NCI-H146 treated with DMSO at 0.1 percent for 48 hours (cell line): ENCODE results near the gene CLINT1.
"Not testable (repeated sequence)": the region's sequence is repeated elsewhere in the genome, so short reads cannot be mapped to it uniquely, and the experiment has no call there.

Experiments used
- DNase-seq: peaks from one replicate; lab custom pipeline; 2025; ENCODE audit not compliant: unreplicated experiment; lab: John Stamatoyannopoulos, UW

CLINT1 gene

DNA sequence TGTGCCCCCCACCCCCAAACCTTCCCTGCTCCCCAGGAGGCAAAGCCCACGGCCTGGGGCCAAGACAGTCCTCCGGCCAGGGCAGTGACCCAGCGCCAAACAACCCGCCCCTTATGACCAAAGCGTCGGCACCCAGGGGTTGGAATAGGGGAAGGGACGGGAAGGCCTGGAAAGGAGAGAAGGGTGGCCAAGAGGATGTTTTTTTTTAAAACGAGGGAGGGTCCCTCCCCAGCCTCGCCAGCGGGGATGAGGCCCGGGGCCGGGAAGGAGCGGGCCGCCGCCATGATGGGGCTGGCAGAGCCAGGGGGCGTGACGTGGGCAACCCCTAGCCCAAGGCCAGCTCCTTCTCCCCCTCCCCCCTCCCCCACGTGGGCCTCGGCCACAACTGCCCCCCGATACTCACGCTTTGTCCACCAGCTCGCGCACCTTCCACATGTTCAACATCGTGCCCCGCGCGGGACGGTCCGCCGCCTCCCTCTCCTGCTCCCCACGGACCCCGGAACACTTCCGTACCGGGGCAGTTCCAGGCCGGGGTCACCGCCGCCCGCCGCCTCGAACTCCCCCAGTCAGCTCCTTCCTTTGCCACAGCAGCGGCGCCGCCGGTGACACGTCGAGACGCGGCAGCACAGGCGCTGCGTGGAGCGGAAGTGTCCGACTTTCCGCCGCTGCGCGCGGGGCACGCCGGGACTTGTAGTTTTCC, at the start of gene CLINT1:
Gene CLINT1, minus strand, starts transcription at position 619 of the 700 bp plus-strand sequence. Its CDS starts 175 bp downstream, at position 444.
- DNase-seq, result peak; percentile 38

DNA sequence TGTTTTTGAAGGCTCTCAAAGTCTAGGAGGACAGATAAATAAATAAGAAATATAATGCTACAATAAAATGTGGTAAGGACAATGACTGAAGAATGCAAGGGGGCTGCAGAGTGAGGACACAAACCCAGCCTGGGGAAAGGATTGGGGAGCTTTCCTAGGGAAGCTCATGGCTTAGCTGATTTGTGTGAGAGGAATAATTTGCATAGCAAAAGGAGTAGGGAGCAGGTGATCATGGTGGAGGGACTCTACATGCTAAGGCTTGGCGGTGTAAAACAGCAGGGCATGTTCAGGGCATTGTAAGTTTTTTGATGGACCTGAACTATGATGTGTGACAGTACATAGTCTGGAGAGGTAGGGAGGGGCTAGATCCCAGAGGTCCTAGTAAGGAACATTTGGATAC, 49.5 kb upstream of the CLINT1 start:
- no peak for DNase-seq

DNA sequence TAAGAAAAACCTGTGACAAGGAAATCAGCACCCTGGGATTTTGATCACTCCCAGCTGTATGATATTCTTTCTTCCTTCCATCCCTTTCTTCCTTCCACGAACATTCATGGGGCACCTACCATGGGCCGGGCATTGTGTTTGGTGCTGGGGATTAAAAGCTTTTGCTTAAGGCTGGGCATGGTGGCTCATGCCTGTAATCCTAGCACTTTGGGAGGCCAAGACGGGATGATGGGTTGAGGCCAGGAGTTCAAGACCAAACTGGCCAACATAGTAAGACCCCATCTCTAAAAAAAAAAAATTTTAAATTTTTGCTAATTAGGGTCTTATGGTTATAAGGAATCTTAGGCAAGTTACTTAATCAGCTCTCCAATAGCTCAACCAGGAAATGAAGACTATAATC, 48.5 kb upstream of the CLINT1 start:
- DNase-seq, result no peak

DNA sequence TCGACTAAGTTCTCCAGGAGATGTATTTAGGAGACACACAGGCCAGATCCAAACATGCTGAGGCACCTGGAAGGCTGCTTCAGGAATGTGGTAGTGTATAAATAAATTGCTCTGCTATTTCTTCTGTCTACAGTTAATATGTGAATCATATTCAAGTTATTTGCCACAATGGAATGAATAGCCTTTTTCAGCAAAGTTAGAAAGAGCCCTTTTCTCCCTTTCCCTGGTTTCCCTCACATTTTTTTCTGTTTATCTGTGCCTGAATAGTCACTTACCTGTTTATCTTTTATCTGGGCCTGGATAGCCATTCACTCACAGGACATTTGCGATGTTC, 44.1 kb upstream of the CLINT1 start:
- DNase-seq, result no peak

DNA sequence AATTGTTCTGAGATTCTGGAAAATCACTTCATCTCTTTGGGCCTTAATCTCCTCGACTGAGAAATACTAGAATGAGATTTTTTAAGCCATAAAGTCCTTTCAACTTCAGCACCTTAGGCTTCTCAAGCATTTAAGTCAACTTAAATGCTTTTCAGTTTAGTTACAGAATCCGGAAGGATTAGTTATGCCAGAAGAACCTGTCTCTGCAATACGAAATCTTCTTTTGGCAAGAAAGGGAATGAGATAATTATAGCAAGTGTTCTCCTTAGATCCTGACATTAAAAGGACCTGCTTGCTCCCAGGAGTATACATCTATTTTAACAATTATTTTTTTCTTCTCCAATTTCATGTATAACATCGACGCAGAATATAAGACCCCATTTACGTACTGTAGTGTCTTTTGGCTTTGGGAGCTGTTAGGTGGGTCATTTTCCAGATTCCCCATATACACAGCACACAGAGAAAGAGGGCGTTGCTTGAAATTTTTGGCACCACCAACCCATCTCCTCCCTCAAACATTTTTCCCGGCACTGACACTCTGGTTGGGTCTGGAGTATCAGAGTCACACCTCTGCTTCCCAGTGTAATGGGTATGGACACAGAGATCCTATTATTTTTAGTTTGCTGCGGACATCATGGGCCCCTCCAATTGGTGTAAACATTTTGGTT, 43.6 kb upstream of the CLINT1 start:
- no peak for DNase-seq

DNA sequence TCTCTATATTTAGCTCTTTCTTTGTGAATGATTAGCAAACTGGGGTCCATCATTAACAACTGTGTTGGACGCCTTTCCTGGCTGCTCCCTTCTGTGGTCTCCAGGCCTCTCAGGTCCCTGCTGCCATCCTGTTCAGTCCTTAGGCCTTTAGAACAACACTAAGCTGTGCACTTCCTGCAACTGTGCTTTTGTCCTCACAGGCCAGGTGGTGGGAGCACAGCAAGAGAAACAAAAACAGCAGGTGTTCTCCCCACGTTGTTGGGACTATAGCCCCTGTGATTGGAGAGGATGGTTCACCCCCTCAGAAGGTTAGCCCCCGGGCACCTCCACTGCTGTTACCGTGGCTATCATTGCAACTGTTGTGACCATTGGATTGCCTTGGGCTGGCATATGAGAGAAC, 41.7 kb upstream of the CLINT1 start:
- peak; percentile 86 for DNase-seq

DNA sequence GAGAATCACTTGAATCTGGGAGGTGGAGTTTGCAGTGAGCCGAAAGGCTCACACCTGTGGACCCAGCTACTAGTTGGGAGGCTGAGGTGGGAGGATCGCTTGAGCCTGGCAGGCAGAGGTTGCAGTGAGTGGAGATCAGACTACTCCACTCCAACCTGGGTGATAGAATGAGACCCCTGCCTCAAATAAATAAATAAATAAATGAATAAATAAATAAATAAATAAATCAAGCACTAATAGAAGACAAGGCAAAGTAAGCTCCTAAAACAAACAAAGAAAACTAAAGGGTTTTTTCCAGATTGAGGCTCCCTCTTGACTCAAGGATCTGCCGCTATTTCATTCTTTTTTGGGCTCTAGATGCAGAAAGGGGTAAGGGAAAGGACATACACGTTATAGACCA, 34.7 kb upstream of the CLINT1 start:
- DNase-seq, result no peak

DNA sequence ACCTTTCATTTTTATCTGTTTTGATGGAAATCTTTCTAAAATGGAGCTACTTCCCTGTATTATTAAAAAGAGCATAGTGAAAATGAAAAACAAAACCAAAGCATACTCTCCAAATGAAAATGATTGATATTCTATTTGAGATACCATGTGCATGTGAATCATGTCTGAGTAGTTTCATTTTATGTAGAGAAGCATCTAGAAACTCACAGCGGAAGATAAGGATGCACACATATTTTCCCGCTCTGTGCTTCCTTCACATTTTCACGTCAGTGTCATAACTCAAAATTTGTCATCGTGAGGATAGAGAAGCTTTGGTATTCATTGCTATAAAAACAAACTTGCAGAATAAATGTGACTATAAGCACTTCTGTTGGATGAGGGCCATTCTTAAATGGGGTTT, 34.0 kb upstream of the CLINT1 start:
- DNase-seq, result no peak

DNA sequence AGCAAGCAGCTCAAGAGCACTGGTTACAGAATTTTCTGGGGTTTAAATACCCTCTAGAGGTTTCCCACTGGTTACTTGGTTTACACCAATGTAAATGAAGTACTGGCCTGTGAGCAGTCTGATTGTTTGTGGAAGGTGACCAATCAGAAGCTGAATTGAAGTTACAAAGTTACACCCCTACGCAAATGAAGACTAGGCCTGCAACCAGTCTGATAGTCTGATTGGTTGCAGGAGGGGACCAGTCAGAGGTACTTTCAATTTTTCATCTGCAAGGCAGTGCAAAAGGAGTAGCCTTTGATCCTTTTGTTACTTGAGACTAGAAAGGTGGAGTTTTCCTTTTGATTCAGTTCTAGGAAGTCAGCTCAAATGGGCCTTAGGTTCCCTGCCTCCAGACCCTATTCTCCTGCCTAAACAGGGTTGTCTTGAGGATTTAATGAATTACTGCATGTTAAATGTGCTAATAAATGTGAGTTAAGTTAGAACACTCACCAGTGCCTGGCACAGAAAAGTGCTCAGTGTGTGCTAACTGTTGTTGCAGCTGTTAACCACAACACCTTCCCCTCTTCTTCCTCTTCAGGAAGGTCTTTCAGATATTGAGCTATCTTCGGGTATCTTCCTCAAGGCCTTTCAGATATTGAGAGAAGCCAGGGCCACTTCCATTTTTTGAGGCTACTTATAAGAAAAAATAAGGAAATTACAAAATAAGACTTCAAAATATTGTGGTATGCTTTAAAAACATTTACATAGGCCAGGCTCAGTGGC, 32.1 kb upstream of the CLINT1 start:
- DNase-seq, result no peak

DNA sequence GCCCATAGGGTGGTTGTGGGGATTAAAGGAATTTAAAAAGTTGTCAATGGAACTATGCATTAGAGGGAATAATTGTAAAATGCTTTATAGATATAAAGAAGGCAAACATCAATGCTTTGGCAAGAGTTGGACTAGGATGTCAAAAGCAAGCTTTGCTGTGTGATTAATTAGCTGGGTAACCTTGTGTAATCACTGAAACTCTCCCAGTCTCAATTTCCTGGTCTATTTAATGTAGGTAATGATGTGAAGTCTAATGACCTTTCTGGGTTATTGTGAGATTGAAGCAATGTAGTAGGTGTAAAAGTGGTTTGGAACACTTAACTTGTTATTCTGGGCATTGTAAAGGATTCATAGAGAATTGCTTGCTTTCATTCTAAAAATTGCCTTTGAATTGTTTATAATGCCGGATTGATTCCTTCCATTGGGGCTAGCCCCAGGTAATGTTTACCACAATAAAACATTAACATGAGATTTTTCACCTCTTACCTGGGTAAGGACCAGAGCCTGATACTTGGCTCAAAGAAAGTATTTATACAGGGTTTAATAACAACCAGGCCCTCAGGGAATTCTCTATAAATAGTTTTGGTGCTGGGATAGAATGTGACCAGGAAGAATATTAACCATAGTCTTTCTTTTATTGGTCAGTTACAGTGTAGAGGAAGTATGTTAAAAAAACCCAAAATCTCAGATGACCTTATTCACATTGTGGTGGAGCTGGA, 30.0 kb upstream of the CLINT1 start:
- no peak for DNase-seq

DNA sequence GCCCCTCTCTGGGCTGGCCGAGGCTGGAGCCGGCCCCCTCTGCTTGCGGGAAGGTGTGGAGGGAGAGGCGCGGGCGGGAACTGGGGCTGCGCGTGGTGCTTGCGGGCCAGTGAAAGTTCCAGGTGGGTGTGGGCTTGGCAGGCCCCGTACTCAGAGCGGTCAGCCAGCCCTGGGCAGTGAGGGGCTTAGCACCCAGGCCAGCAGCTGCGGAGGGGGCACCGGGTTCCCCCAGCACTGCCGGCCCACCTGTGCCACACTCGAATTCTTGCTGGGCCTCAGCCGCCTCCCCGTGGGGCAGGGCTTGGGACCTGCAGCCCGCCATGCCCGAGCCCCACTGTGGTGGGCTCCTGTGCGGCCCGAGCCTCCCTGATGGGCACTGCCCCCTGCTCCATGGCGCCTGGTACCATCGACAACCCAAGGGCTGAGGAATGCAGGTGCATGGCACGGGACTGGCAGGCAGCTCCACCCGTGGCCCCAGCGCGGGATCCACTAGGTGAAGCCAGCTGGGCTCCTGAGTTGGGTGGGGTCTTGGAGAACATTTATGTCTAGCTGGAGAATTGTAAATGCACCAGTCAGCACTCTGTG, 27.9 kb upstream of the CLINT1 start:
- no peak for DNase-seq

DNA sequence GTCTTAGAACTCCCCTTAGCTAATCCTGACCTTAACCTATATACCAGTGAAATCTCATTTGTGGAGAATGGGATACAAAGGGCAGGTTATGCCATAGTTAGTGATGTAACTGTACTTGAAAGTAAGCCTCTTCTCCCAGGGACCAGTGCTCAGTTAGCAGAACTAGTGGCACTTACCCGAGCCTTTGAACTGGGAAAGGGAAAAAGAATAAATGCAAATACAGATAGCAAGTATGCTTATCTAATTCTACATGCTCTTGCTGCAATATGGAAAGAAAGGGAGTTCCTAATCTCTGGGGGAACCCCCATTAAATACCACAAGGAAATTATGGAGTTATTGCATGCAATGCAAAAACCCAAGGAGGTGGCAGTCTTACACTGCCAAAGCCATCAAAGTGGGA, 26.1 kb upstream of the CLINT1 start:
- not testable (repeated sequence) for DNase-seq

DNA sequence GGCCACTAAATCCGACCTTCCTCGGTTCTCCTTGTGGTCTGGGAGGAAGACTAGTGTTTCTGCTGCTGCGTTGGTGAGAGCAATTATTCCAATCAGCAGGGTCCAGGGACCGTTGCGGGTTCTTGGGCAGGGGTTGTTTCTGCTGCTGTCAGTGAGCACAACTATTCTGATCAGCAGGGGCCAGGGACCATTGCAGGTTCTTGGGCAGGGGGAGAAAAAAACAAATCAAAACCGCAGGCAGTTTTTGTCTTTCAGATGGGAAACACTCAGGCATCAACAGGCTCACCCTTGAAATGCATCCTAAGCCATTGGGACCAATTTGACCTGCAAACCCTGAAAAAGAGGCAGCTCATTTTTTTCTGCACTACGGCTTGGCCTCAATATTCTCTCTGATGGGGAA, 22.6 kb upstream of the CLINT1 start:
- DNase-seq, result not testable (repeated sequence)

DNA sequence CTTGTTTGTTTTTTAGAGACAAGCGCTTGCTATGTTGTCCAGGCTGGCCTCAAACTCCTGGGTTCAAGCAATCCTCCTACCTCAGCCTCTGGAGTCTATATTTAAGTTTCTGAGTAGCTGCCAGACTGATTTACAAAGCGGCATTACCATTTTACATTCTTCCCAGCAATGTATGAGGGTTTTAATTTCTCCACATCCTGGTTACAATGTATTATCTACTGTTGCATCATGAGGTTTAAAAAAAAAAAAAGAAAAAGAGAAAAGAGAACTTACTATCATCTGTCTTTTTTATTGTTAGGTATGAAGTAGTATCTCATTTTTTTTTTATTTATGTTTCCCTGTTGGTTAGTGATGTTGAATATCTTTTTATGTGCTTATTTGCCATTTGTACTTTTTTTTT, 18.9 kb upstream of the CLINT1 start:
- DNase-seq, result no peak

DNA sequence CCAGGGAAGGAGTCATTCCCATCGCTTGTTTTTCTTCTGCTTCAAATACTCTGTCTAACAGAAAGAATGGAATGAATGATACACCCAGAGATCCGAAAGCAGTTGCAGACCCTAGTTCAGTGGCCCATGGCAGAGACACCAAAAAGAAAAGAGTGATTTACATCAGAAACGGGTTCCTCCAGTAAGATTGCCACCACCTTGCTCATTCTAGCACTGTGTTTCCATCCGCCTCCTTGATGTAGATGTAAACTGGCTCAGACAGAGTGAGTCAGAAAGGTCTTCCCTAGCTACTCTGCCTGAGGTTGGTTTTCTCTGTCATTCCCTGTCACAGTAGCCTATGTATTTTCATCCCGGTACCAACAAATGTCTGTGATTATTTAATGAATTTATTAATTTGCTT, 15.9 kb upstream of the CLINT1 start:
- DNase-seq, result no peak

DNA sequence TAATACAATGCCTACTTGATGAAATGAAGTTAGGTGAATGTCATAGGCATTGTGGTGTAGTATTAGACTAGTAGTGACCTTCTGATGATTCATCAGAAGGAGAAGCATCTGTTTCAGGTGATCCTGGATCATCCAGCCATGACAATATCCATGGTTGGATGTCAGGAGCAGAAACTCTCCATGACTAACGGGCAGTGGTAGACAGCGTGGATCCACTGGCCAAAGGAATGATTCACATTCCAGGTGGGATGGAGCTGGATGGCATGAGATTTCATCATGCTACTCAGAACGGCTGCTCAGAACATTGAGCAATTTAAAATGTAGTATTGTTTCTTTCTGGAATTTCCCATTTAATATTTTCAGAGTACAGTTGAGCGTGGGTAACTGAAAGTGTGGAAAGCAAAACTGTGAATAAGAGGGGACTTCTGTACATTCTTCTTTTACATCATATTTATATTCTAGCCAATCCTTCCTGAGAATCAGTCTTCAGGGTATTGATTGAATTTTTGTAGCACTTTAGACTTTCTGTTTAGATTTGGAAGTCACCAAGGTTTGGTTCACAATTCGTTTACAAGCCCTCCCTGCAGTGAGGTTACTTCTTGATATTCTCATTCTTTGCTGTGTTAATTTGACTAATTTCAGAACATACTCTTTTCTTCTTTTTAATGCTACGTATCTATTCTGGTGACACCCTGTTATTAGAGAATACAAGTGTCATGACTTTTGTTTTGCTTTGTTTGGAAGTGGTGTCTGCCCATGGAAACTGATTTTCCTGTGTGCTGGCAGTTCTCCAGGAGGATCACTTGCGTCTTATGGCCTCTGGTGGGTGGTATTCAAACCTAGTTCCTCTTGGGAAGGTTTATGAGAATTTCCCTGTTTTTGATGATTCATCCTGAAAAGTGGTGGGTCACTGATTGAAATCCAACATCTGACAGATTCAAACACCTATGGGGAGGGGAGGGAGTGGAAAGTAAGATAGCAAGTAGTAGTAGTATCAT, 12.2 kb upstream of the CLINT1 start:
- no peak for DNase-seq

DNA sequence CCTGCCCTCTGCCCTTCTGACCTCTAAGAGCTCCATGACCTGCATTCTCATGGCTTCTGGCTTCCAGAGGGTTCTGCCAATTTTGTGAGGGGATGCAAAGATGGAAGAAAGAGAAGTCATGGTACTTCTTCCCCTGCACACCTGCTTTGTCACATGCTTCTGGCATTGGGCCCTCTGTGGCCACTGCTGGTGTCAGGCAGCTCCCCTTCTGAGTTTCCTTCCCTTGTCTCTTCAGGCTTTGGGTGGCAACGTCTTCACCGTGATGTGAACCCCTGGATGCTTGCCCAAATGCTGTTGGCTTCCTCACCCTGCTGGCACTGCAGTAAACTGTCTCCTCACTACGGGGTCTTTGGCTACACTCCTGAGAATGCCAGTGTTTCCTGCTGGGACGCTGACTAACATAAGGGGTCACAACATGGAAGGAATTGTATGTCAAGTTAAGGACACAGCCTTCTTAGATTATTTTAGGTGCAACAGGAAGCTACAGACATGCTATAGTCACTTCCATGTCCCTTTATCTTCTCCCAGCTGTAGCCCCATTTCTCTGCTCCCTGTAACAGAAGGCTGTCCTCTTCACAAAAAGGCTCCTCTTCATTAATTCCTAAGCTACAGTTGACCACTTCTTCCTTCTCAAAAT, 8.9 kb upstream of the CLINT1 start:
- no peak for DNase-seq

DNA sequence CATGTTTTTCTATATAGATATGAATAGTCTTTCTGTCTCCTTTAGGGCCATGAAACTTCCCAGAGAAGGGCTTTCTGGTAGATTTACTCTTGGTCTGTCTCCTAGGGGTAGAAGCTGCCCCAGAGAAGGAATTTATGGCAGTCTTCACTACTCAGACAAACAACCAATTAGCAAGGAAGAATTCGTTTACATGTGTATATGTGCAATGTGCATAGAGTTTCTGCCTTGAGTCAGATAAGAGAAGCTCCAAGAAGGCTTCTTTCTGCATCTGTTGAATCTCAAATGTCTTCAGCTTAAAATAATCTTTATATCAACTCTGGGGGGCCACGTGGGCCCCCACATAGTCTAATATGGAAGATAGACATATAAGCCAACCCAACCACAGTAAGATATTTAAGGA, 7.6 kb upstream of the CLINT1 start:
- no peak for DNase-seq

DNA sequence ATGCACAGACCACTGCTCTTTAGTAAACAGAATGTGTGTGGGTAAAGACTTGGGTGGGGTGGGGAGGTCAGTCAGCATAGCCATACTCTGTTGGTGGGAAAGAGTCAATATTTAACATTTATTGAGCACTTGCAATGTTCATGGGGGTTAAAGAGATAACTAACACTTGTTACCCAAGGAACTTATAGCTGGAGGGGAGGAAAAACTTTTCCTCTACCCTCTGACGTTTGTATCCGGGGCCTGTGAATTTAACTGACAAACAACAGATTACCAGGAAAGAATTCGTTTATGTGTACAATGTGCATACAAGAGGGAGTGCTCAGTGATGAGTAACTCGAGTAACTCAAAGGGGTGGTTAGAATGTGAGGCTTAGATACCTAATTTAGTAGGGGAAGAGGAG, 6.8 kb upstream of the CLINT1 start:
- no peak for DNase-seq

DNA sequence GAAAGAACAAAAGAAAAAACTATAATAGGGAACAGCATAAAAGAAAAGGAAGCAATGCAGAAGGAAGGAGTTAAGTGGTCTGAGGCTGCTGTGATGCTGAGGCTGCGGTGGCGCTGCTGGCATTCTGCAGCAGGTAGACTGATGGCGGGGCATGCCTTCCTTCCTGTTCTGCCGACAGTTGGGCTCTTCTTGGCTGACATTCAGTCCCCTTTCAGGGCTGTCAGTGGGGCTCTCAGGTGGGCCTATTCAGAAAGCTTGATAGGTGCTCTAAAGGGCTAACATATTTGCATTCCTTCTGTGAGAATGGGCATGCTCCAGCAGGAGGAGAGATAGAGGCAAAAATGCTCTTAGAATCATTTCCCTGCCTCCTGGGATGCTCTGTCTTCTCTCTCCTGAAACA, 5.1 kb upstream of the CLINT1 start:
- DNase-seq, result no peak
